HG02610 (cell line): ENCODE results near the gene PRKAR2A.
"Not testable (repeated sequence)": the region's sequence is repeated elsewhere in the genome, so short reads cannot be mapped to it uniquely, and the experiment has no call there.

Experiments
- ATAC-seq: cut with Tn5 transposase; IDR thresholded peaks from one replicate; pipeline ENCODE4 v1.9.1; 2021; ENCODE audit warnings: mild to moderate bottlenecking, moderate library complexity; ENCODE audit not compliant: unreplicated experiment

Gene PRKAR2A

GRCh38 chr3:48734541-48734940, 113.1 kb downstream of the PRKAR2A start:
- ATAC-seq = not testable (repeated sequence)

- ATAC-seq = not testable (repeated sequence)
These were observed 113.7 kb downstream of the PRKAR2A start for GRCh38 chr3:48733752-48734518.

DNA sequence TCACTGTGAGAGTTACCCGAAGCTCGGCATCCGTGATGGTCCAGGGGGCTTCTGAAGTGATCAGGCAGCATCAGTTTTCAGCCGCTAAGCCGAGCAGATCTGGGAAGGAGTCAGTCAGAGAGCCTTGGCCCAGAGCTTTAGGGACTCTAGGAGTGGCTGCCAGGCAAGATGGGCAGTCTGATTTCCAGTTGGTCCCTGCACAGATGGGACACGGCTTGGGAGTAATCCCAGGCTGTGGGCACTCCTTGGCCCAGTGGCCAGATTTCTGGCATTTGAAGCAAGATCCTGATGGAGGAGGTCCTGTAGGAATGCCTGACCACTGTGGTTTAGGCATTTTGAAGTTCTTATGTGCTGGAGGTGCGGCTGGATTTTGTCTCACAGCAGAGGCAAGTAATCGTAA, 120.2 kb downstream of the PRKAR2A start:
- no peak for ATAC-seq

DNA sequence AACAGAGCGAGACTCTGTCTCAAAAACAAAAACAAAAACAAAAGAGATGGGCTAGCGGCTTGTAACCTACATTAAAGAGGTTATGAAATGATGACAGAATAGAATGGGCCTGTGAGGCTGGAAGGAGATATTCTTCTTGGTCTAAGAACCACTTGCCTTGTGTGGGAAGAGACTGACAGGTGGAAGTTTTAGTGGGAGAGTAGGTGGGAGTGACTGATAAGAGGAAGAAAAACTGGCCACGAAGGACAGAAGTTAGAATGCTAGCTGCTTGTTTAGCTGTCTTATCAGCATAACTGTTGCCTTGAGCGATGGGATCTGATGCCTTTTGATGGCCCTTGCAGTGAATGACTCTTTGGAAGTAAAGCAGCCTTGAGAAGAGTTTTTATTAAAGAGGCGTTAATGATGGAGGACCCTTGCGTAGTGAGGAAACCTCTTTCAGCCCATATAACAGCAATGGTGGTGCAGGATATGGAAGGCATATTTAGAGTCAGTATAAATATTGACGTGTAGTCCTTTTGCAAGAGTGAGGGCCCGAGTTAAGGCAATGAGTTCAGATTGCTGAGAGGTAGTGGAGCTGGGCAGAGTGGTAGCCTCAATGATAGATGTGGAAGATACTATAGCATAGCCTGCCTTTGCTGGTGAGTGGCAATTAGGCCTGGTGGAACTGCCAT, 122.4 kb downstream of the PRKAR2A start:
- ATAC-seq = not testable (repeated sequence)

DNA sequence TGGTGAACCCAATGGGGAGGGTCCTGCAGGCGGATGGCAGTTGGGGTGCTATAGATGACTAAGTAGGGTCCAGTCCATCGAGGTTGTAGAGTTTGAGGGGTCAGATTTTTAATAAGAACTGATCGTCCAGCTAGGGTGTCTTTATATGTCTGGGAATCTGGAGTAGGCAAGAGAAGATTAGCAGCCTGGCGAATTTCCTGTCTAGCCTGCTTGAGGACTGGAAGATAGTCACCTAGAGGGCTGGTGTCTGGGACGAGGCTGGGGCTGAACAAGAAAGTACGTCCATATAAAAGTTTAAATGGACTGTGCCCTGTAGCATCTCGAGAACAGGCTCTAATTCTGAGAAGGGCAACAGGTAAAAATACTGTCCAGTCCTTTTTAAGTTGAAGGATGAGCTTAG, 123.9 kb downstream of the PRKAR2A start:
- ATAC-seq = no peak

- not testable (repeated sequence) for ATAC-seq
These were observed 124.4 kb downstream of the PRKAR2A start for GRCh38 chr3:48723293-48723692.

DNA sequence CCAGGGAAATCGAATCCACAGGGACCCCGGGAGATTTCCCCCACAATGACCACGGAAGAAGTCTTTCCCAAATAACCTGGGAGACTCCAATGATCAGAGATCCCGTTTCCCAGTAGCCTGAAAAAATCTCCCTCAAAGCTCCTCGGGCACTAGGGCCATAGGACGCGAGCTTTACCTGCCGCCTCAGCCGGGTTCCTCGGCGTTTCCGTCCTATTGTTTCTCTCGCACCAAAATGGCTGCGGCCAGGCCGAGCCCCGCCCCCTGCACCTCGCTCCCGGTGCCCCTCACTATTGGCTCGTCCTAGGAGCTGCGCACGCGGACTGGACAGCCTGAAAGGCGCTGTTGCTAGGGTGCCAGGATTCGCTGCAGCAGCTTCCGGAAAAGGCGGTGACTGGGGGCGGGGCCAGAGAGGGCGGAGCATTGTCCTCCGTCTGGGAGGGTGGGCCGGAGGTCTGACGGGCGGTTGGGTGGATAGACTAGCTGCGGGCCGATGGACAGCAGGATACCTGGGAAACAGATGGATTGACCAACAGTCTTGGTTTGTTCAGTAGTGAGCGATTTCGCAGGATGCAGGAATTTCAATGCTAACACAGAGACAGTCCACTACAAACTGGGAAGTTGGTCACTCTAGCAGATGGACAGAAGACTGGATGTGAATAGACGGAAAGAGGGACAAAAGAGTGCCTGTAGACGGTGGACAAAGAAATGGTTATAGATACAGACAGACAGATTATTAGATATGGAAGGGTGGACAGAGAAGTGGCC, 130.5 kb downstream of the PRKAR2A start, which contains the start of gene IP6K2:
Gene IP6K2 (minus strand): TSS at position 240 of the 765 bp plus-strand sequence. CDS start 21,930 bp downstream, outside the sequence.
- peak; percentile 97 for ATAC-seq

DNA sequence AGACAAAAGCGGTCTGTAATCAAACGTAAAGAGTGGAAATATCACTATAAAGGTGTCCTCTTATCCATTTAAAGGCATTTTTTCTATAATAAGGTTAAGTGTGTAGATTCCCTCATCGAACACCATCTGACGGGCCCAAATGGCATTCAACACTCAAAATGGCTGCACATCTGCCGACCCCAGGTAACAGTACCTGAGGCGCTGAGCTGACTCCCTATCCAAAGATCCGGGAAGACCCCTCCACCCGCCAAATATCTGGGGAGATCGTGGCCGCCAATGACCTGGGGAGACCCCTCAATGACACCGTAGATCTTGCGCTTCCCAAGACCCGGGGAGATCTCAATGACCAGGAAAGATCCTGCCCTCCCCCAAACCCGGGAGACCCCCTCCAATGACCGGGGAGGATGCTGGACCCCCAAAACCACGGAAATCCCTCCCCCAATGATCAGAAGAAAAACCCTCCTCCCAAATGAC, 131.1 kb downstream of the PRKAR2A start:
- no peak for ATAC-seq

DNA sequence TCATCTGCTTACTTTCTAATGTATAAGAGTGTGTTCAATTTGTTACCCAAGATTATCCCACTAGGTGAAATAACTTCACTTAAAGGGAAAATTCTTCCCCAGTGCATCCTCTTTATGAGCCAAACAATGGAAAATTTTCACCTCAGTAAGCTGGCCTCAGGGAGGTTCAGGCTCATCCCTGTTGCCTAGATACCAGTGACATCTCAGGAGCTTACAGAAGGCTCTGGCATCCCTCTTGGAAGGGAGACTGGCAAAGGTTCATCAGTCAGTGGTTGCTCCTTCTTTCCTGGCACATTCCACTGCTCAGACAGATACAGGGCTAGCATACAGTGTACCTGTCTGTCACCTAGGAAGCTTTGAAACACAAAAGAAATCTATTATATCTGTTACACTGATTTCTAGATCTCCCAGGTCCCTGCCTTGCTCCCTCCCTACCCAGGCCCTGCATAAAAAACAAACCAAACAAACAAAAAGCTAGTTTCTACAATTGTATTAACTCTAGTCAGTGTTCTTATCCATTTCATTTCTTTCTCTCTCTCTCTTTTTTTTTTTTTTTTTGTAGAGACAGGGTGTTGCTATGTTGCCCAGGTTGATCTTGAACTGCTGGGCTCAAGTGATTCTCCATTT, 132.4 kb downstream of the PRKAR2A start:
- no peak for ATAC-seq

GRCh38 chr3:48711727-48712126, 135.9 kb downstream of the PRKAR2A start:
- ATAC-seq = no peak

DNA sequence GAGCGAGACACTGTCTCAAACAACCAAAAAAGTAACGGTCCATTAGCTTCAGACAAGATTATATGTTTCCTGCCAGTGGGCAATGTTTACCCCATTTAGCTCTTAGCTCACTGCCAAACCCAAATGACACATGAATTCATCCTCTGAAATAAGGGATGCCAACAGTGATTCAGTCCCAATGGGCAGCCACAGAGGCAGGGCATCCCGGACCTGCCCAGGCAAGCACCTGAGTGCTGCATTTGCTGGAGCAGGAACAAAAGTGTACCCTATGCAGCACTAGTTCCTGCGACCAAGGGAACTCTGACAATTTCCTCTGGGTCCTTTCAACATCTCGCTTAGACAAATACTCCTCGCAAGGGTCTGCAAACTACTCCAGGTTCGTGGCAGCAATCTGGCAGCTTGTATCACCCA, 138.6 kb downstream of the PRKAR2A start:
- ATAC-seq = no peak

DNA sequence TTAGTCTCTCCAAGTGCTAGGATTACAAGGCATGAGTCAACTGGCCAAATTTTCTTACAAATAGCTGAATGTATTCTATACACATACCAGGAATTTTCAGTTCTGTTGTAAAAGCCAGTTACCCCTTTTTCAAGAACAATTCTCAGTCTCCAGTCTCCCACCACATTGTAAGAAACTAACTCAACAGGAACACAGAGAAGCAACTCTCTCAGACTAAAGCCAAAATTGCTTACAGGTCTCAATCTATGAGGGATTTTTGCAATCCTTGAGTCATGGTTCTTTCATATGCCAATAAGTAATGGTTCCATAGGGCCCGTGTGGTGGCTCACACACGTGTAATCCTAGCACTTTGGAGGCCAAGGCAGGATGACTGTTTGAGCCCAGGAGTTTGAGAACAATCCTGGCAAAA, 139.2 kb downstream of the PRKAR2A start:
- no peak for ATAC-seq

DNA sequence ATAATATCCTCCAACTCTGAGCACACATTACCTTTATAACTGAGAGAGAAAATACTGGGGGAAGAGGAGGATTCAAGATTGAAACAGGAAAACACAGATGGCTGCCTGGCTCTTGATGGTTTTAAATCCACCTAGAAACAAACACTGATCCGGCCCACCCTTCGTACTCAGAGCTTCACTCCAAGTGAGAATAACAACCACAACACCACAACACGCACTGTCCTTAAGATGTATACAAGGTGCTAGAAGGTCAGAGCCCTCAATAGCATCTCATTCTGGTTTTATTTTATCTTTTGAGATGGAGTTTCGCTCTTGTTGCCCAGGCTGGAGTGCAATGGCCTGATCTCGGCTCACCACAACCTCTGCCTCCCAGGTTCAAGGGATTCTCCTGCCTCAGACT, 140.5 kb downstream of the PRKAR2A start:
- no peak for ATAC-seq

GRCh38 chr3:48702320-48702920, 145.3 kb downstream of the PRKAR2A start:
- ATAC-seq = no peak

GRCh38 chr3:48700731-48701405, 146.8 kb downstream of the PRKAR2A start:
- no peak for ATAC-seq

GRCh38 chr3:48698891-48699290, 148.8 kb downstream of the PRKAR2A start:
- no peak for ATAC-seq

DNA sequence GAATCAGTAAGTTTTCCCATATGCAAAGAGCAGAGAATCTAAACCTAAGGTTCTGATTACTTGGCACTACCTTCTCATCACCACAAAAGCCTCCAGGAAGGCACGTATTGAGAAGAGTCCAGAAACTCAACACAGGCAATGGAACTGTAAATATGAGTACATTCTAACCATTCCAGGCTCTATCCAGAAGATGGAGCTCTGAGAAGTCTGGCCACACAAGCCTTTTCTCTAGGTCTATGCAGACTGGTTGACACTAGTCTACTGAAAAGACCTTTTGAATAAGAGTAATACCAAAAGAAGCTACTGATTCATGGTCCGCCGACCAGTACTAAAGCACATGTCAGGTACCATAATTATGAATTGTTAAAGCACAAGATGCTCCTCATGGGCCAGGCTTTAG, 149.7 kb downstream of the PRKAR2A start:
- no peak for ATAC-seq

DNA sequence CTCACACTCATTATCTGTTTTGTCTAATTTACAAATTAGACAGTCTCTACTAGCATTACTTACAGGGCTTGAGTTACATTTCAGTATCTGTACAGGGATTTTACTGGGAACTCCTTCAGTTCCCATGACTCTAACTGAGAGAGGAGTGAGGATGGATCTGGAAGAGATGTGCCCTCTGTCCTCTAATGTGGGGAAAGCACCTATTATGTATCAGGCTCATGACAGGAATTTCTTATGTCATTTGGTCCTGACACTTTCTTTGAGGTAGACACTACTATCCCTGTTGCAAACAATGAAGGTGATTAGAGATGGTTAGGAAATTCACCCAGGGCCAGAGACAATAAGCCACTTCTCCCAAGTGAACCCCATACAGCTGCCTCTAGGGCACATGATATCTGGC, 151.1 kb downstream of the PRKAR2A start:
- ATAC-seq = no peak
